DMS53 treated with DMSO at 0.1 percent for 48 hours (cell line): Measurements from ENCODE around the gene ACSL3.
"Not testable (repeated sequence)": the region's sequence is repeated elsewhere in the genome, so short reads cannot be mapped to it uniquely, and the experiment has no call there.

Experiments
- DNase-seq: peaks from one replicate; lab custom pipeline; 2025; ENCODE audit not compliant: unreplicated experiment; lab: John Stamatoyannopoulos, UW

Gene ACSL3

GRCh38 chr2:222860740-222861410 lies at the start of gene ACSL3:
TSS of gene ACSL3 (plus strand) at chr2:222861036. CDS start at chr2:222908773, 47,737 bp downstream.
- peak; percentile 76 for DNase-seq

DNA sequence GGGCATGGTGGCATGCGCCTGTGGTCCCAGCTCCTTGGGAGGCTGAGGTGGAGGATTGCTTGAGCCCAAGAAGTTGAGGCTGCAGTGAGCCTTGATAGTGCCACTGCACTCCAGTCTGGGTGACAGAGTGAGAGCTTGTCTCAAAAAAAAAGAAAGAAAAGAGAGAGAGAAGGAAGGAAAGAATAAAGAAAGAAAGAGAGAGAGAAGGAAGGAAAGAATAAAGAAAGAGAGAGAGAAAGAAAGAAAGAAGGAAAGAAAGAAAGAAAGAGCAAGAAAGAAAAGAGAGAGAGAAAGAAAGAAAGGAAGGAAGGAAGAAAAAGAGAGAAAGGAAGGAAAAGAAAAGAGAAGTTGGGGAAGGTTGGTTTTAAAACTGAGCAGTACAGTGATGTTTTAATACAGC lies 49.0 kb upstream of the ACSL3 start:
- DNase-seq, result no peak

GRCh38 chr2:222813177-222813843 lies 47.5 kb upstream of the ACSL3 start:
- DNase-seq, result no peak

GRCh38 chr2:222819722-222820333 lies 41.0 kb upstream of the ACSL3 start:
- DNase-seq, result no peak

DNA sequence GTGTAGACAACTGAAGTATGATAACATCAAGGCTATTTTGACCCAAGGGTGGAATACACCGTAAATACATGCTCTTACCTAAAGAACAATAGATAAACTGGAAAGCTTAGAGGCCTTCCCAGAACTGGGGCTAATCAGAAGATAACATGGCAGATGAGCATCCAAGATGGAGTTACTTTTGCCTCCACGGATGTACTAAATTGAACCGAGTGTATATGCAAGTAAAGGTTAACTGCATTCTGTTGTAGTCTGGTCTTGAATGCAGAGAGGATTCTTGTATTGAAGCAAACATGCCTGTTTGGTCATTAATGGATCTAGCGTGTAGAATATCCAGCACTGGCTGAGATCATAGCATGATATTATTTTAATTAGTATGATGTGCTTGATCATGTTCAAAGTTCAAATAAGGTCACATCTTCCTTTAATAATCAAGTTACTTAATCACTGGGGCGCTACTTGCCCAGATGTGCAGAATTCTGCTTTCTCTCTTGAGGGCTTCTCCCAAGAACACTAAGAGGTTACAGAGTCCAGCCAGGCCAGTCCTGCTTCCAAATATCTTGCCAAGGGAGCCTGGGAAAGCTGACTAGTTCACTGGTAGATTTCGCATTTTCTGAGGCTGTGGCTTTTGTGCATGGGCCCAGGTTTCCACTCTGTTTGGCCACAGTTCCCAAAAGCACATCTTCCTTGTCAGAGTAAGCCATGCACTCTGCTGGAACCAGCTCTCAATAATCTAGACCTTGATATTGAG lies 37.5 kb upstream of the ACSL3 start:
- no peak for DNase-seq

DNA sequence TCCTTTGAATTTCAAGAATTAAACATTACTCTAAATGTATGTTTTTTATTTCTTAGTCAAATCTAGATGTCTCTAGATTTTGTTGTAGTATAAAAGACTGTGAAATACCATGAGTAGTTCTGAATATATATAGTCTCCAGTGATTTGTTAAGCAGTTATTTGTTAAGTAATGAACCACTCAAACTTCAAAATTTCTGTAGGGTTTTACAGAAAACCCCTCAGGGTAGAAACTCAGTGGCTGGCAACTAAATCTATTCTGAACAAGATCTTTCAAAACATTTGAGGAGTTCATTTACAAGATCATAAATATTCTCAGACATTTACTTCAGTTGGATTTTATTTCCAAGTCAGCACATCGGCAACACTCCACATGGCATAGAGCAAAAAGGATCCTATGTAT lies 35.8 kb upstream of the ACSL3 start:
- DNase-seq, result no peak

DNA sequence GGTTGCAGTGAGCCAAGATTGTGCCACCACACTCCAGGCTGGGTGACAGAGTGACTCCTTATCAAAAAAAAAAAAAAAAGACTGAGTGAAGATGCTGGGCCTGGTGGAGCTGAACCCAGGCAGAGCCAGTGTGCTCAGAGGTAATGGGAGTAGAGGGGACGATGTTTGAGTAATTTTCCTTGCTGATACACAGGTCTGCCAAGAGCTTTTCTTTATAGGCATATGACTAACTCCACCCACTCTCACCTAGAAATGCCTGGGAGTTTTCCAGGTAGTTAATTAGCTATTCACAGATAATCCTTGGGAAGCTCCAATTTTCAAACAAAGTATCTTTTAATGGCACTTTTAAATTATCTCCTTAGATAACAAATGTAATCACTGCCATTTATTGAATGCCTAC lies 33.4 kb upstream of the ACSL3 start:
- DNase-seq, result no peak

- DNase-seq, result no peak
Measured at GRCh38 chr2:222828572-222828971, 32.3 kb upstream of the ACSL3 start.

DNA sequence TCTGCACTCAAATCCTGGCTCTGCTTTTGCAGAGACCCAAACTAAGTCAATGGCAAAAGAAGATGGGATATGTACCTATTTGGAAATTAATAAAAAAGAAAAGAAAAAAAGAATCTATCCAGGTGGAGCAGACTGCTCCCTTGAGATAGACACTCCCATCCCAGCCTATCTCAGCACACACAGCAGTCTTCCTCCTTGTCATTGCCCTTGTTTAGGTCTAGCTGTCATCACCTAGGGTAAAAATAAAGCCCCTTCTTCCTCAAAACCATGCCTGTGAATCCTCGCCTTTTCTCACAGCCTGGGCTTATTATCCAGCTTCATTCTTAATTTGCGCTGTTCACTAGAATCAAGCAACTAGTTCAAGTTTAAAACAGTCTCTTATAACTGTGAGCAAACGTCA lies 30.7 kb upstream of the ACSL3 start:
- DNase-seq, result no peak

DNA sequence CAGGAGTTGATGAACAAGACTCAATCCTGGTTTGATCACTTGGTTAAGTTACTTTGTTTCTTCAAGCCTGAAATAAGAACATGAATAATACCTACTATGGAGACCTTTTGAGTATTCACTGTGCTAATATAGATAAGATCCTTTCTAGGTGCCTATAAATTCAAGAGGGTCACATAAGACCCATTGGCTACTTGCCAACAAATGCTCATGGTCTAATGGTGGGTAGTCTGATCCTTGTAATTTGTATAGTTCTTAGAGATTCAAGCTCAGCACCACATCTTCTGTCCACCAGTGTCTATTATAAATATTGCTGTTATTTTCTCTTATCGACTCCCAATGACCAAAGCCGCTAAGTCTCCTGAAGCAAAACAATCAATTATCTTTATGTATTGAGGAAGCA lies 27.4 kb upstream of the ACSL3 start:
- no peak for DNase-seq

DNA sequence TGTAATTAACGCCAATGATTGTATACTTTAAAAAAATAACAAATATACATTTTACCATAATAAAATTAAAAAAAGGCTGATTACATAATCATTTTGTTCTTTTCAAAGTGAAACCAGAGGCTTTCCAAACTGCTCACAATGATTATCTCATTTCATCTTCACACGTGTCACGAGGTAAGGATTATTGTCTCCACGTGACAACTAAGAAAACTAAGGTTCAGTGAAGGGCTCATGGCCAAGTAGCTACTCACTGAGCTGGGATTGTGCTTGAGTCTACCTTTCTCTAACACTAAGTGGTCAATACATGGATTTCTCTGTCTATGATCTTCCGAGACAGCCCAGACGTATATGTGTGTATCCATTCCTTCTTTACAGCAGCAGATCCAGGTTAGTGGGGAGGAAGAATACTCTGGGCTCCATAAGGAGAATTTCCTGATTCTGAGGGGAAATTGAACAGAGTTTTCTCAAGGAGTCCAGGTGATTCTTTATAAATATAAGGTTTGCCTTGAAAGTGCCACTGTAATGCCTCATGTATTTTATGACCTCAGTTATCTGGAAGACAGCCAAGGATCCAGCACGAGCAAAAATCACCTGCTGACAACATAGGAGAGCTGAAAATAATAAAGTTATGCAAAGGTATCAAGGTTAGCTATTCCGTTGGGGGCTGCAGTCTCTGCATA lies 25.6 kb upstream of the ACSL3 start:
- DNase-seq, result no peak

DNA sequence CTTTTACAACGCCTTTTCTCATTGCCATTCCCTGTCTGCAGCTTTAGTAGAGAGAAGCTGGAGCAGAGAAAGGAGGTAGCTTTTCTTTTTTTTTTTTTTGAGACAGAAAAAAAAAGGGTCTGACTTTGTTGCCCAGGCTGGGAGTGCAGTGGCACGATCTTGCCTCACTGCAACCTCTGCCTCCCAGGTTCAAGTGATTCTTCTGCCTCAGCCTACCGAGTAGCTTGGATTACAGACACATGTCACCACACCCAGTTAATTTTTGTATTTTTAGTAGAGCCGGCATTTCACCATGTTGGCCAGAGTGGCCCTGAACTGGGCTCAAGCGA lies 25.0 kb upstream of the ACSL3 start:
- DNase-seq, result no peak

DNA sequence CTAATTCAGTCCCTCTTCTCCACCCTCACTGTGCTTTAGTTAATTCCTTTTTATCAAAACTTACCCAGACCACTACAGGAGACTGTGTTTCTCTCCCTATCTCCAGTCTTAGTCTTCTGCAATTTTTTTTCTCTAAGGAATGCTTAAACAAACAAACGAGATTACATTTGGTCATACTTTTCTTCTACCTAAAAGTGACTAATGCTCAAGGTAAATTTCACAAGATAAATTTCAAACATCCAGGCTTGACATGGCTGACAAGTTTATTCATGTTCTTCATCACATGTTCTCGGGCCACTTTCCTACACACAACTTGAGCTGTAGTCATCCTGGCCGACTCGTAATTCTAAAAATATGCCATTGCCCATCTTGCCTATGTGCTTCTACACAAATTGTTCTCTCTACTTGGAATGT lies 23.2 kb upstream of the ACSL3 start:
- DNase-seq, result no peak

- no peak for DNase-seq
Measured at GRCh38 chr2:222840060-222840802, 20.6 kb upstream of the ACSL3 start.

GRCh38 chr2:222842491-222843174 lies 18.2 kb upstream of the ACSL3 start:
- peak; percentile 46 for DNase-seq

DNA sequence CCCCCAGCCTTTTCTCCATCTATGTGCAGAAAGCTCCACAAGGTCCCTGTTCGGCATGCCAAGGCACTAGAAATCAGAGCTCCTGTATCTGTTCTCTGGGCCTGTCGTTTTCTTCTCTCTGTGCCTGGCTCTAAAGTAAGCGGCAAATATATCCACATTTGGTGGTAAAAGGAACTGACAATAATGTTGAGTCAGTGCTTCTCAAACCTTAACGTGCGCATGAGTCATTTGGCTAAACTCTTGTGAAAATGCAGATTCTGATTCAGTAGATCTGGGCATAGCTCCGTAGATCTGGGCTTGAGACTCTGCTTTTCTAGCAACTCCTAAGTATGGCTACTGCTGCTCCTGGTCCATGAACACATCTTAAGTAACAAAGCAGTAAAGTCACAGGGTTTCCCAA lies 16.5 kb upstream of the ACSL3 start:
- no peak for DNase-seq

DNA sequence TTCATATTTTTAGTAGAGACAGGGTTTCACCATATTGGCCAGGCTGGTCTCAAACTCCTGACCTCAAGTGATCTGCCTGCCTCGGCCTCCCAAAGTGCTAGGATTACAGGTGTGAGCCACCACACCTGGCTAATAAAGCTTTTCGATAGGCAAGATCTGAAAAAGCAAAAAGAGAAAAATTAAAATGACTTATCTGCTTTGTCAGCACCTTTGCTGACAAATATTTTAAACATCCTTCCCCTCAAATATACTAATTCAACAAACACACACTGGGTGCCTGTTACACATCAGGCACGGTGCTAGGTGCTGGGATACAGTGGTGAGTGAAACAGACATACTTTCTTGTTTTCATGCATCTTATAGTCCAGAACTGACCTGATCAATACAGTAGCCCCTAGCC lies 15.5 kb upstream of the ACSL3 start:
- not testable (repeated sequence) for DNase-seq

DNA sequence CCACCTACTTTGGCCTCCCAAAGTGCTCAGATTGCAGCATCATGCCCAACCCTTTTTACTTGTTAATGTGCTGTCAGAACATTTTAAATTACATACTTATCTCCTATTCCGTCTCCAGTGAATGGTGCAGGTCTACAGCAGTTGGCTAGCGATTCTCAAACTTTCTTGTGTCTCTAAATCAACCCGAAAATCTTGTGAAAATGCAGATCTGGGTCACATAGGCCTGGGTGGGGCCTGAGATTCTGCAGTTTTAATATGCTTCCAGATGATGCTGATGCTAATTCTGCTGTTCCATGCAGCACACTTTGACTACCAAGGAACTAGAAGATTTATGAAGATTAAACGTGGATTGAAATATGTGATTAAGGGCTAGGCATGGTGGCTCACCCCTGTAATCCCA lies 14.8 kb upstream of the ACSL3 start:
- no peak for DNase-seq

GRCh38 chr2:222848031-222848430 lies 12.8 kb upstream of the ACSL3 start:
- DNase-seq, result not testable (repeated sequence)

DNA sequence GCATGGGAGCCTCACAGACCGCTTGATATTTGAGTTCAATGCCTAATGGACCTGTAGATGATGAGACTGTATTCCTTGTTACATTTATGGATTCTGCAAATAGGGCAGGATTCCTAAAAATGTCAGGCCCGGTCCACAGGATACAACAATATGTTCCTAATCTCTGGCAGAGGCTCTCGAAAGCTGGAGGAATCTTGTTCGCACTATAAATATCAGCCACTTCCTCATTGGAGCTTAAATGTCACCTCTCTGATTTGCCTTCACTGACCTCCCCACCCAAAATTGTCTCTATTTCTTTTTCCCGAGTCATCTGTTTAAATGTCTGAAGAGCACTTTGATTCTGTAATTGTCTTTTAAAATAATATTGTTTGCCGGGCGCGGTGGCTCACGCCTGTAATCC lies 12.0 kb upstream of the ACSL3 start:
- no peak for DNase-seq
